H9 (cell line): ENCODE data around the gene SOX11. TPM values are rescaled to one million over a fixed set of nuclear protein-coding genes. Genes with fewer than 3 reads are reported as not detected.

Experiments used
- DNase-seq: peaks from one replicate; pipeline ENCODE4 v3.0.0-alpha.2; 2017
- H2AFZ ChIP-seq: one replicate; pipeline ENCODE4 v1.6.1; 2013; ENCODE audit warnings: mild to moderate bottlenecking, low read length, control low read depth, moderate library complexity
- H2AK5ac ChIP-seq: 2 replicates; pipeline ENCODE4 v1.6.1; 2013; ENCODE audit warnings: low read length, control low read depth, mixed read lengths; ENCODE audit not compliant: insufficient read length
- H2BK120ac ChIP-seq: one replicate; pipeline ENCODE4 v1.6.1; 2013; ENCODE audit warnings: low read depth, mild to moderate bottlenecking, low read length, control low read depth, inconsistent platforms; ENCODE audit not compliant: poor library complexity, severe bottlenecking
- H2BK12ac ChIP-seq: 2 replicates; pipeline ENCODE4 v1.6.1; 2013; ENCODE audit warnings: low read length, control low read depth, mixed read lengths, low read depth; ENCODE audit not compliant: insufficient read length
- H2BK15ac ChIP-seq: 2 replicates; pipeline ENCODE4 v1.6.1; 2013; ENCODE audit warnings: low read depth, low read length, control low read depth
- H2BK20ac ChIP-seq: one replicate; pipeline ENCODE4 v1.6.1; 2013; ENCODE audit warnings: low read depth, mild to moderate bottlenecking, low read length, control low read depth, inconsistent platforms; ENCODE audit not compliant: poor library complexity, severe bottlenecking
- H2BK5ac ChIP-seq: 2 replicates; pipeline ENCODE4 v1.6.1; 2013; ENCODE audit warnings: low read length, control low read depth, mixed read lengths; ENCODE audit not compliant: insufficient read length
- H3K14ac ChIP-seq: 2 replicates; pipeline ENCODE4 v1.6.1; 2013; ENCODE audit warnings: low read length, control low read depth; ENCODE audit not compliant: insufficient read depth
- H3K18ac ChIP-seq: 2 replicates; pipeline ENCODE4 v1.6.1; 2013; ENCODE audit warnings: low read depth, mild to moderate bottlenecking, mixed read lengths, low read length, control low read depth; ENCODE audit not compliant: insufficient read length
- H3K23ac ChIP-seq: 2 replicates; pipeline ENCODE4 v1.6.1; 2013; ENCODE audit warnings: low read length, control low read depth, mixed read lengths, low read depth; ENCODE audit not compliant: insufficient read length
- H3K23me2 ChIP-seq: 2 replicates; pipeline ENCODE4 v1.6.1; 2013; ENCODE audit warnings: low read depth, mild to moderate bottlenecking, mixed read lengths, low read length, control low read depth; ENCODE audit not compliant: insufficient read length, poor library complexity, severe bottlenecking
- H3K27ac ChIP-seq: 2 replicates; pipeline ENCODE4 v1.5.1; 2013; ENCODE audit warnings: low read length, control low read depth, mixed read lengths, low read depth; ENCODE audit not compliant: insufficient read length
- H3K27me3 ChIP-seq: 2 replicates; pipeline ENCODE4 v1.6.1; 2013; ENCODE audit warnings: low read length, control low read depth, inconsistent platforms; ENCODE audit not compliant: insufficient read depth
- H3K4ac ChIP-seq: 2 replicates; pipeline ENCODE4 v1.6.1; 2013; ENCODE audit warnings: low read depth, mild to moderate bottlenecking, control low read depth, inconsistent platforms, low read length, moderate library complexity
- H3K4me1 ChIP-seq: 2 replicates; pipeline ENCODE4 v1.6.1; 2013; ENCODE audit warnings: low read length, control low read depth, inconsistent platforms; ENCODE audit not compliant: insufficient read depth
- H3K4me2 ChIP-seq: 2 replicates; pipeline ENCODE4 v1.6.1; 2013; ENCODE audit warnings: low read length, control low read depth, mixed read lengths; ENCODE audit not compliant: insufficient read length, insufficient read depth
- H3K56ac ChIP-seq: 2 replicates; pipeline ENCODE4 v1.6.1; 2013; ENCODE audit warnings: low read depth, mild to moderate bottlenecking, mixed read lengths, low read length, control low read depth; ENCODE audit not compliant: insufficient read length
- H3K79me1 ChIP-seq: 2 replicates; pipeline ENCODE4 v1.6.1; 2013; ENCODE audit warnings: low read depth, mild to moderate bottlenecking, moderate library complexity, low read length, control low read depth, inconsistent platforms; ENCODE audit not compliant: insufficient read depth, poor library complexity, severe bottlenecking
- H3K79me2 ChIP-seq: 2 replicates; pipeline ENCODE4 v1.6.1; 2013; ENCODE audit warnings: low read length, control low read depth, inconsistent platforms; ENCODE audit not compliant: insufficient read depth
- H3K9ac ChIP-seq: 2 replicates; pipeline ENCODE4 v1.6.1; 2013; ENCODE audit warnings: low read length, control low read depth, mixed read lengths; ENCODE audit not compliant: insufficient read length; ENCODE audit errors: extremely low read depth
- H3K9me3 ChIP-seq: one replicate; pipeline ENCODE4 v1.6.1; 2013; ENCODE audit warnings: low read depth, low read length, inconsistent platforms; ENCODE audit not compliant: control insufficient read depth
- H3T11ph ChIP-seq: one replicate; pipeline ENCODE4 v1.6.1; 2013; ENCODE audit warnings: mild to moderate bottlenecking, low read length, control low read depth, inconsistent platforms
- H4K20me1 ChIP-seq: one replicate; pipeline ENCODE4 v1.6.1; 2013; ENCODE audit not compliant: control insufficient read depth, insufficient read length, insufficient read depth
- H4K5ac ChIP-seq: 2 replicates; pipeline ENCODE4 v1.6.1; 2013; ENCODE audit warnings: low read depth, mild to moderate bottlenecking, mixed read lengths, low read length, control low read depth; ENCODE audit not compliant: insufficient read length
- H4K8ac ChIP-seq: replicated peaks from 2 replicates; pipeline ENCODE4 v1.6.1; 2013; ENCODE audit warnings: low read length, control low read depth, mixed read lengths, low read depth; ENCODE audit not compliant: insufficient read length
- H4K91ac ChIP-seq: 2 replicates; pipeline ENCODE4 v1.6.1; 2013; ENCODE audit warnings: low read depth, mild to moderate bottlenecking, moderate library complexity, mixed read lengths, low read length, control low read depth; ENCODE audit not compliant: insufficient read length
- H3K27ac Mint-ChIP-seq, 3 experiments: 2 replicates in 2 of 3; 3 replicates in 1 of 3; pipeline ENCODE4 v1.8.0; 2020 to 2021; ENCODE audit warnings: mixed read lengths in 3 of 3, mild to moderate bottlenecking in 1 of 3, moderate library complexity in 1 of 3
- H3K27me3 Mint-ChIP-seq: 2 replicates; pipeline ENCODE4 v1.8.0; 2021; ENCODE audit warnings: low read depth, mild to moderate bottlenecking, moderate library complexity, mixed read lengths
- H3K36me3 Mint-ChIP-seq, 3 experiments: 2 replicates in 2 of 3; 3 replicates in 1 of 3; pipeline ENCODE4 v1.8.0; 2020 to 2021; ENCODE audit warnings: low read depth in 3 of 3, mixed read lengths in 3 of 3; ENCODE audit not compliant: insufficient read depth in 1 of 3
- H3K4me1 Mint-ChIP-seq, 2 experiments: 2 replicates each; pipeline ENCODE4 v1.8.0; 2020; ENCODE audit warnings: mixed read lengths in 2 of 2
- H3K4me3 Mint-ChIP-seq, 2 experiments: 2 replicates in 1 of 2; 3 replicates in 1 of 2; pipeline ENCODE4 v1.8.0; 2020 to 2021; ENCODE audit warnings: mild to moderate bottlenecking in 2 of 2, mixed read lengths in 2 of 2, moderate library complexity in 1 of 2
- H3K9me3 Mint-ChIP-seq, 2 experiments: 2 replicates in 1 of 2; 3 replicates in 1 of 2; pipeline ENCODE4 v1.8.0; 2020; ENCODE audit warnings: mild to moderate bottlenecking in 2 of 2, mixed read lengths in 2 of 2, moderate library complexity in 1 of 2
- WGBS: extraction: QIAGEN DNeasy Blood & Tissue Kit; methylation state at CpG from one replicate; pipeline ENCODE4 v1.1.7; 2013; ENCODE audit warnings: missing lambda C conversion rate, low lambda C conversion rate, mixed read lengths; ENCODE audit not compliant: insufficient read length; ENCODE audit errors: extremely low coverage; 5-methylcytosine and 5-hydroxymethylcytosine counted together
- total RNA-seq: library from RNA; stranded (reverse); gene quantifications from 2 replicates; pipeline ENCODE4 v1.2.1, GENCODE V29; 2021
- TF ChIP-seq, protein P1 (sequence below): fragments of 200-600 bp; sonication (generic); conservative IDR thresholded peaks from 3 replicates; pipeline ENCODE4 v1.8.0; 2021; ENCODE audit warnings: antibody characterized with exemption, mild to moderate bottlenecking

Gene SOX11
- total RNA-seq, 1 experiment from 2014 or later = 43.8 TPM

DNA sequence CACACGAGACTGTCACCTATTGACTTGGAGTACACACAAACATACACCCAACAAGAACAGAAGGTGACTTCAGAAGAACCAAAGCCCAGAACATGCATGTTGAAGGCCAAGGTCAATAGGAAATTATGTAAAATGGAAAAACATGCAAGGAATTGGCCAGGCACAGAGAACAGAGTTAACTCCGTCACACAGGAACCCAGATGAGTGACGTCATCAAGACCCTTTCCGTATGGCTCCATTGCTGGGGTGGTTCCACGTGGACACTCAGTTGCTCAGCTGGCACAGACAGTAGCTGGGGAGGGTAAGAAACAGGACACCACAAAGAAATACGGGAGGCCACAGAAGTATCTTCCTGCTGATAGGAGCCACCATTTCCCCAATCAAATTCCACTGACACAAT is 18.4 kb downstream of the SOX11 start:
- peaks cover 10% of the 10 kb centered on the region in 2 experiments for H3K4me1 Mint-ChIP-seq
- Histone ChIP-seq H3K4me1 (no peaks in the 10 kb centered on the region), H3K27ac (no peak overlapping the region), H4K5ac (no peak overlapping the region), H3K14ac (no peak overlapping the region), H3K23ac (no peak overlapping the region), H3K9ac (no peak overlapping the region), H3K56ac (no peak overlapping the region), H3K23me2 (no peaks in the 10 kb centered on the region), H2BK12ac (no peak overlapping the region), H4K8ac (no peak overlapping the region), H3K9me3 (no peaks in the 10 kb centered on the region), H2BK15ac (no peak overlapping the region), H4K20me1 (no peaks in the 10 kb centered on the region), H3T11ph (no peak overlapping the region), H2AK5ac (no peak overlapping the region), H3K18ac (no peak overlapping the region), H3K27me3 (no peaks in the 10 kb centered on the region), H4K91ac (no peak overlapping the region), H2BK20ac (no peak overlapping the region), H3K79me1 (no peaks in the 10 kb centered on the region), H3K4ac (no peak overlapping the region), H2AFZ (no peak overlapping the region), H3K4me2 (no peak overlapping the region), H2BK5ac (no peak overlapping the region), H2BK120ac (no peak overlapping the region), H3K79me2 (no peaks in the 10 kb centered on the region)
- H3K9me3 Mint-ChIP-seq = no peaks in the 10 kb centered on the region
- TF ChIP-seq, protein P1, sequence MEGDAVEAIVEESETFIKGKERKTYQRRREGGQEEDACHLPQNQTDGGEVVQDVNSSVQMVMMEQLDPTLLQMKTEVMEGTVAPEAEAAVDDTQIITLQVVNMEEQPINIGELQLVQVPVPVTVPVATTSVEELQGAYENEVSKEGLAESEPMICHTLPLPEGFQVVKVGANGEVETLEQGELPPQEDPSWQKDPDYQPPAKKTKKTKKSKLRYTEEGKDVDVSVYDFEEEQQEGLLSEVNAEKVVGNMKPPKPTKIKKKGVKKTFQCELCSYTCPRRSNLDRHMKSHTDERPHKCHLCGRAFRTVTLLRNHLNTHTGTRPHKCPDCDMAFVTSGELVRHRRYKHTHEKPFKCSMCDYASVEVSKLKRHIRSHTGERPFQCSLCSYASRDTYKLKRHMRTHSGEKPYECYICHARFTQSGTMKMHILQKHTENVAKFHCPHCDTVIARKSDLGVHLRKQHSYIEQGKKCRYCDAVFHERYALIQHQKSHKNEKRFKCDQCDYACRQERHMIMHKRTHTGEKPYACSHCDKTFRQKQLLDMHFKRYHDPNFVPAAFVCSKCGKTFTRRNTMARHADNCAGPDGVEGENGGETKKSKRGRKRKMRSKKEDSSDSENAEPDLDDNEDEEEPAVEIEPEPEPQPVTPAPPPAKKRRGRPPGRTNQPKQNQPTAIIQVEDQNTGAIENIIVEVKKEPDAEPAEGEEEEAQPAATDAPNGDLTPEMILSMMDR = no peak
- DNase-seq = no peak
- WGBS = no CpG with 5 or more reads among the region's 6 CpGs
- no peaks in the 10 kb centered on the region; the same call in 1 of the 2 replicates for H3K27me3 Mint-ChIP-seq
- H3K36me3 Mint-ChIP-seq = no peaks in the 10 kb centered on the region
- H3K4me3 Mint-ChIP-seq = no peak overlapping the region
- no peak overlapping the region for H3K27ac Mint-ChIP-seq
